ENCODE results near the gene HOXB8. TPM values are rescaled to one million over a fixed set of nuclear protein-coding genes. Genes with fewer than 3 reads are reported as not detected.

The HOXB8 gene
- total RNA-seq, 1 donor from 2014 or later = 0.98 TPM

DNA sequence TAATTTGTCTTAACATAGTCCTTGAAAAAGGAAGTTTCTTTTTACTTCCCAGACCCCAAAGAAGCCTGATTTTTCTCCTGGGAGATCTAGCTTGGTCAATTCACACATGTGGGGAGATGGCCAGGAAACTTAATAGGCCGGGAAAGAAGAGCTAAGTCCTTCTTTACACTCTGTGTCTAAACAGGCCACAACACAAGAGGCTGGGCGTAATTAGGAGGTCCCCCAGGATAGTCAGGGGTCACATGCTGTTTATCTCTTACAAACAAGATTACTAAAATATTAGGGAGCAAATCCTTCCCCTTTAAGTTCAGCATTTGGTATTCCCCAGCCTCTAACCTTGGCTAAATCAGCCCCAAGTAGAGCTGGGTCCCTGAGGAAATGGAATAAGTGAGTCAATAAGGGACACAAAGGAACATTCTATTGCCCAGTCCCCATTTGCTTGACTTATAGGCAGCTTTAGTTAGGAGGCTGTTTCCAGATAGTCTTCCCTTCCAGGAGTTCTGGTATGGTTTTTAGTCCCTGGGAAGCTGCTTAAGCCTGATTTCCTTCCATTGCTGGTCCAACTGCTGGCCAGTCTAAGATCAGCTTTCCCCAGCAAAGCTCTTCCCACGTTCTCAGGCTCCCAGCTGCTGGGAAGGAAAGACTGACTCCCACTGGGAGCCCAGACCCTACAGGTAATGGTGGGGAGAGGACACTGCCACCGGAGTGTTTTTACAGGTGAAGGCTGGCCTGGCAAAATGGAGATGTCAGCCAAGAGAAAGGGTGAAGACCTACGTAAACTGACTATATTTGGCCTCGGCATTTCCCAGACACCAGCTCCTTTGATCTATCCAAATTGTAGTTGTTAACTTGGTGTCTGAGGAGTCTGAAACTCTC, 25.1 kb upstream of the HOXB8 start:
- intact Hi-C loops (cut with DNase I) = no loop called here
- ATAC-seq = no peak

DNA sequence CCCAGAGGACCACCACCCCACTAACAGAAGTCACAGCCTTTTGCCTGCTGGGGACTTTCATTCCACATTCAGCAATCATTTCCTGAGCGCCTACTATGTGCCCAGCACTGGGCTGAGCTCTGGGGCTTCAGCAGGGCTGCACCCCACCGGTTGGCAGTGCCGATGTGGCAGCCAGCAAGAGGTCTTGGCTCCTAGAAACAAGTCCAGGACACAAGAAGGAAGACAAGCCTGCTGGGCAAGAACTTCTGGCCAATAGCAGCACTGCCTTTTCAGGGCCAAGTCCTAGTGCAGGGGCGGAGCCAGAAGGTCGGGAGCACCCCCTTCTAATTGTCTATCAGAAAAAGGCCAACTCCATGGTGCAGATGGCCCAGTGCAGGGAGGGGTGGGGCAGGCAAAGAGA, 24.0 kb upstream of the HOXB8 start:
- ATAC-seq (no peak), DNase-seq (ENCODE audit: low spot score) (no peak)
- intact Hi-C loops (cut with DNase I) = no loop called here

More for the DNA sequence above, 25.1 kb upstream of the HOXB8 start:
- DNase-seq (ENCODE audit: low spot score) = no peak

DNA sequence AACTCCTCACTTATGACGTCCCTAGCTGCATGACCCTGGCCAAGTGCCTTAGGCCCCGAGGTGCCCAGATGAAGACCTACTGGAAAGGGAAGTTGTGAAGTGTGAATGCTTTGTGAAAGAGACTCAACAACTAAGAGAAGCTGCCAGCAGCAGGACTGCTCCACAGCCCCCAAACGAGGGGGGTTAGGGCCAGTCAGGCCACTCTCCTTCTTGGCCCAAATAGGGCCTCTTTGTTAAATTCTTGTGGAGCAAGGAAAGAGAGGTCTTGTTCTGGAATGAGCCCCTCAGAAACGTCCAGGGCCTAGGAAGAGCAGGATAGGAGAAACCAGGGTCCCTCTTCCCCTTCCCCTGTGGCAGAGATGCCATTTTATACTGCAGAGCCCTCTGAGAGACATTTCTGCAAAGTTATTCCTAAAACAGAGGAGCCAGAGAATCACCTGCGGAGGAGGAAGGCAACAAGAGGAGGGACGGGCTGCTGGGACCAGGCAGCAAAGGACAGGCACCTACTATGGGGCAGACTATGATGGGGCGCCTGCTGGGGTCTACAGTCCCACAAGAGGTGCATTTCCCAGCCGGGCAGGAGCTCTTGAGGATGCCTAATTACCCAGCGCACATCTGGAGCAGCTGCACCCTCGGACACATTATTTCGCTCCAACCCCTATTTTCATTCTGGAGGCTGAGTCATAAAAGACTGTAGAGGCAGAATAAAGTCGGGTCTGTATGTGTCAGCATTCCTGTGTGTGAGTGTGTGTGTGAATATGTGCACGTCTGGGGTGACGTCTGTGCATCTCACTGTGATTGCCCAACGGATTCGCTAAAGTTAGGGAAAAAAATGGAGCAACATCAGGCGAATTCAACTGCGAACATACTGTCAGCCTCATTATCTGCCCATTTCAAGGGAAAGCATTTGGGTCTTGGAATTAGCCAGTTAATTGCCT, 22.5 kb upstream of the HOXB8 start:
- DNase-seq (ENCODE audit: low spot score) (no peak), ATAC-seq (no peak)
- intact Hi-C loops (cut with DNase I) = no loop called here

DNA sequence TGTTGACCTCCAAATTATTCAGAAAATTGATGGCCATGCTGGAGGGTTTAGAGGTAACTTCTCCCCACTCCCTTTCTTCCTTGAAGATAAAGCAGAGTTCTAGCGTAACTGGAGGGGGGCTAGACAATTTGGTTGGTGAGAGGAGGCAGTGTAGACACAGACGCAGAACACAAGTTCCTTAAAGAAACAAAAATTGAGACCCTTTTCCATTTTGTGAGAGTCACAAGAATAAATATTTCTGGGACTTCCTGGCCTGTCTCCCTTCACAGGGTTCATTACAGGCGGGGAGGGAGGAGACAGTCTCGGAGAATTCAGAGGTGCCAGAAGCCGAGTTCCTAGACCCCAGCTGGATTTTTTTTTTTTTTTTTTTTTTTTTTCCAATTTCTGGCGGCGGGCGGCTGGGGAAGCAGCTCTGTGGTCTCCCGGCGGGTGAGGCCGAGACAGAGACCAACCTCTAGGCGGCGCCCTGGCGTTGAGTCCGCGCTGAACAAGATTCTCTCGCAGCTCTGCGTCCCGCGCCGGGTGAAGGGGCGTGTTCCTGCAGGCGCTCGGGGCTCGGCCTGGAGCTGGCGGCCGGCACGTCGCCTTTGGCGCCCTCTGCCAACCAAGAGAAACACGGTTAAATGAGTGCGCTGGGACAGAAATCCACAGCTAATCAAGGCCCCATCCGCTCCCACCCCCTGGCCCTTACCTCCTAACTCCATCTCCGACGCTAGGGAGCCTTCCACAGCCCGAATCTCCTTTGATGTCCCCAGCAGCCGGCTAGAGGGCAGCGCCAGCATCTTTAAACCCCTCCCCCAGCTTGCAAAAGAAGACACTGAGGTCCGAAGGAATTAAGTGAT, 21.3 kb upstream of the HOXB8 start:
- ATAC-seq = peak; percentile 60
- intact Hi-C loops (cut with DNase I) = no loop called here
- DNase-seq (ENCODE audit: low spot score) = peak; percentile 82

DNA sequence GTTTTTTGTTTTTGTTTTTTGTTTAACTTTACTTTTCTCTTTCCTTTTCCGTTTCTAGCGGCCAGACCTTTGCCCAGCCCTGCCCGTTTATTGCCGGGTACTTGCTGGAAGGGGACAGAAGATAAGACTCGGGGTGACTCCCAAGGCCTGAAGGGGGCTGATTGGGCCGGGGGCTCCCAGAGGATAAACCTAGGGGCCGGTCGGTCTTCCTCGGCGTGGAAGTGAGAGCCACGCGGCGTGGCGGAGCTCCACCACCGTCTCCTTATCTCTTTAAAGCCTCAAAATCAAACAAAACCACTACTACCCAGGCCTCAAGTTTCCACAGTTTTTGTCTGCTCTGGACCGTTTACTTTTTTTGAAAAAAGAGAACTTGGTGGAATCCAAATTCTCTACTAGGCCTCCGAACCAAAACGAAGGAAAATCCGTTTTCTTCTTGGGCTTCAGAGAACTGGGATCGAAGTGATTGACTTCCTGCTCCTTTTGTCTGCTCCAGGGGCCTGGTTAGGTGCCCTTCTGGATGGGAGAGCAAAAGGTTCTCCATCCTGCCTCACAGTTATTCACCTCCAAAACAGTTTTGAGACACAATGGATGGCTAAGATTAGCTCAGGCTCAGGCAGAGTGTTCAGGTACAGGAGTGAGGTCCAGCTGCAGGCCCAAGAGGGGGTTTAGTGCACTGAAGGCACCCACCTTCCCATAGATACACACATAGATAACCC, 19.6 kb upstream of the HOXB8 start:
- intact Hi-C loops (cut with DNase I) = no loop called here
- DNase-seq (ENCODE audit: low spot score) = peak; percentile 44
- ATAC-seq = no peak

DNA sequence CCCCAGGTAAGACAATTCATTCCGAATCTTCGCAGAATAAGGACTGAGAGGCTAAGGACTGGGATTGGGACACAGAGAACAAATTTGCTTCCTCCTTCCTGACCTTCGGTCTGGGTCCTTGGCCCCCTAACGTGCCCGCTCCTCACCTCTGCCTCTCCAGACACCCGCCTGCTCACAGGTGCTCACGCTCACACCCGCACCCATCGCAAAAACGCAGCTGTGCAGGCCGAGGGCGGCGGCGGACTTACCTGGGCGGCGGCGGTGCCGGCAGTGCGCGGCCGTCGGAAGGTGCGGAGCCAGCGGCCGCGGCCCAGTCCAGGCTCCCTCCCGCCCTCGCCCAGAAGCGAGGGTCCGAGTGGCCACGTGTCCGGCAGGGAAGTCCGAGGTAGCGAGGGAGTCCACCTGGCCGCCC, 18.2 kb upstream of the HOXB8 start:
- ATAC-seq (no peak), DNase-seq (ENCODE audit: low spot score) (peak; percentile 46)
- intact Hi-C loops (cut with DNase I) = no loop called here

DNA sequence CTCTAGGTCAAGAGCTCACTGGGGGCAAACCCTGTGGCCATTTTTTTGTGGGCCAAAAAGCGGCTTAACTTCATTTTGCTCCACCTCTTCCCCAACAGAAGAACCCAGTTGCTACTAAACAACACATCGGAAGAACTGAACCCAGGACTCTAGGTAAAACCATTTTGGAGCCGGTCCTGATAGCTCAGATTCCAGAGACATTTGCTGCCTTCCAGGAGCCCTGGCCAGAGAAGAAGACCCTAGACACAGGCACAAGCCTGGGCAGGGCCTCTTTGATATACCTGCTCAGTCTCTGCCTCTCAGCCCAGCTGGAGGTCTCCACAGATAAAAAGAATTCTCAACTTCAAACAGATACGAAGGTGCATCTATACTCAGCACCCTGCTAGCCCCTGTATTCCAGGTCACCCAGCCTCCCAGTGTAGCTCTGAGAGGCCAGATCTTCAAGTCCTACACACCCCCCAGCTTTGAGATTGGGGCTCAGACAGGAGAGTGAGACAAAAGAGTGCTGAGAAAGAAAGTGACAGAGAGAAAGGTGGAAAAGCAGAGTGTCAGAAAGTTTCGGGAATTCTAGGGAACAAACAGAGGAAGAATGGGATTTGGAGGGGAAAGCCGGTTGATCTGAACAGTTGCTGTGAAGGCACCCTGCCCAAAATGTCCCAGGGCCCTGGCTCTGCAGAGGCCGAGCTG, 17.6 kb upstream of the HOXB8 start:
- intact Hi-C loops (cut with DNase I) = no loop called here

DNA sequence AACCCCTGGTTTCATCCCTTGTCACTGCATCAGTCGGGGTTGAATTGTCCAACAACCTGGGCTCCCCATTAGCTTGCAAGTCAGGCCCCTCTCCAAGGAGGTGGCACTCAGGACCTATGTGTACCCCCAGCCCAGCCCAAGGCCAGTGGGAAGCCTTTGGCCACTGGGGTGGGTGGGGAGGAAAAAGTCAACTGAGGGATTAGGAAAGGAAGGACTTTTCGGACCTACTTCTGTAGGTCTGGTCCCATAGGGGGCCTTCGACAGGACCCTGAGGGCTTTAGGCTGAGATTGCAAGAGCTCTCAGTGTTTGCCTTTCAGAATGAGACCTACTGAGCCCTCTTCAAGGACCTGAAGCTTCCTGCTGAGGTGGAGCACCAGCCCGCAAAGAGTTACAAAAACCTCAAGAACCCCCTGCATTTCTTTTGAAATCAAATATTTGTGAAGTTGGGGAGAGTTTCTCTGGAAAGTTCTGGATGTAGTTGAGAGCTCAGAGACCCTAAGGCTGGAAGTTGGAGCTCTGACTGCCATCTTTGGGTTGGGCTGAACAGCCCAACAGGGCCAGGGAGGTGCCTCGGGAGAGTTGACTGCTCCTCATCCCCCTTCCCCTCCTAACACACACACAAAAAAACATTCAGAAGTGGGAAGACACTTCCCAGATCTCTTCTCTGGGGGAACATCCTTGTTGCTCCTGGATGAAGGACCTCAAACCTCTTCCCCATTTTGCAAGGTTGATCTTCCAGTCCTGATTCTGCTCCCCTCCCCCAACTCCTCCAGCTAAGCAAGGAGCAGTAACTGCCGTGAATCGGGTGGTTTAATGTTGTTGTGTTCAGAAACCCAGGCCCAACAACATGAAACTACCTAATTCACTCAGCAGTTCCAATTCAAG, 16.8 kb upstream of the HOXB8 start:
- peak; percentile 17 for DNase-seq (ENCODE audit: low spot score)
- ATAC-seq = no peak
- intact Hi-C loops (cut with DNase I) = no loop called here

More for the DNA sequence above, 17.6 kb upstream of the HOXB8 start:
- peak; percentile 4 for DNase-seq (ENCODE audit: low spot score)
- no peak for ATAC-seq

DNA sequence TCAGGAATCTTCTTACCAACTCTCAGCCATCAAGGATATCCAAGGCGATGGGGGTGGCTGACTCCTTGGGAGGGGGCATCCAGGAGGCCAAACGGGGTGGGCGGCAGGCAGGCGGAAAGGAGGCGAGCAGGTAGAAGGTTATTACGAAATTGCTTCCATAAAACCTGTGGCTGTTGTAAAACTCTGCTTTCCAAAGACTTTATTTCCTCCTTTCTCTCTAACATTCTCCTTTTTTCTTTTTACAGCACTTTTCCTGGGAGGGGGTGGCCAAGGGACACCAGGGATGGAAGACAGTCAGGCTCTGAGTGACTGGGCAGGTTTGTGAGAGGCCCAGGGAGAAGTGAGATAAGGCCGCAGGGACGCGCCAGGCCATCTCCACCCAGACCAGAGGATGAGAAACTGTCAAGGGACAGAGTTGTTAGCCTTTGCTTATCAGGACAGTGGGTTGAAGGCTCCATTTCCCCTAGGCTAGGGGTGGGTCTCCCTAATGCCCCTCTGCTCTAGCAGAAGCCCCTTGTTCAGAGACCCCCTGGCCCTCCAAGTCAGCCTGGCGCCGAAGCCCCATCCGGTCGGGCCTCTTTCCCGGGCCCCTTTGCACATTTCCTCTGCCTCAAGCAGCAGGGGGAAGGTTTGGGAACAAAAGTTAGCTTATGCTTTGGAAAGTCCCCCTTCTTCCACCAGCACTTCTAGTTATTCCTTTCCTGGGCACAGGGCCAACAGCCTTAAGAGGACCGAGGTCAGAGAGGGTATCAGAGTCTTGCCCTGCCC, 16.0 kb upstream of the HOXB8 start:
- ATAC-seq (no peak), DNase-seq (ENCODE audit: low spot score) (peak; percentile 48)
- intact Hi-C loops (cut with DNase I) = no loop called here

DNA sequence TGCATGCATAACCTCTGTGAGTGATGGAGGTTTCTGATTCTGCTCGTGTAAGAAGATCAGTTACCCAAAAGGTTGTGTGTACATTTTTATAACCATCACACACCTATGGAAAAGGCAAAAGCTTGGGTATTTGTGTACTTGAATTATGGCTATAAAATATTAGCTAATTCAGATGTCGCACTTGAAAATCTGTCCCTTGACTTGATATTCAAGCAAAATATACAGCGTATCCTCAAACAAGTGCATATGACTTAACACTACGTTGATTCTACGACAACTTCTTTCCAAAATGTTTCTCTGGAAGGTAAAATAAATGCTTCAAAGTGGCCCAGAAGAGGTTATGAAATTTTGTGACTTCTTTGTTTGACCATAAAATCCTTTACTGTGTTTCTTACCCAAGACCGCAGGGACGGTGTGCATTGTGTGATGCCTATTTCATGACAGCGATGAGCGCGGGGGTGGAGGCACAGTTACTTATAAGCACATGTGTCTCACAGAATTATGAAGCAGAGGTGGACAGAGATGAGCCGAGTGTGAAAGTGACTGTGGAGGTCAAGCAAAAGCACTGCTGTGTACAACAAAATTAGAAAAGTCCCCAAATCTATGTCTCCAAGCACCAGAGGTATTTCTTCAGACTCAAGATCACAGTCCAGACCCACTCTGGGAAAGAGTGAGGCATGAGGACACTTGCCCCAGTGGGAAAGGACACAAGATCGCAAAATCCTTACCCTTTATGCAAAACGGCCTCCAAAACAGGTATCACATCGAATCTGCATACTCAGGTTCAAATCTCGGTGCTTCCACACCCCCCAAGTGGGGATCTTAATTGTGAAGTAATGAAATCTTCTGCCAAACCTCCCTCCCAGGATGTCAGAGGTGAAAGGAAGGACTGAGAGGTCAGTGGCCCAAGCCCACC, 15.2 kb upstream of the HOXB8 start:
- DNase-seq (ENCODE audit: low spot score) (peak; percentile 19), ATAC-seq (no peak)
- intact Hi-C loops (cut with DNase I) = no loop called here

DNA sequence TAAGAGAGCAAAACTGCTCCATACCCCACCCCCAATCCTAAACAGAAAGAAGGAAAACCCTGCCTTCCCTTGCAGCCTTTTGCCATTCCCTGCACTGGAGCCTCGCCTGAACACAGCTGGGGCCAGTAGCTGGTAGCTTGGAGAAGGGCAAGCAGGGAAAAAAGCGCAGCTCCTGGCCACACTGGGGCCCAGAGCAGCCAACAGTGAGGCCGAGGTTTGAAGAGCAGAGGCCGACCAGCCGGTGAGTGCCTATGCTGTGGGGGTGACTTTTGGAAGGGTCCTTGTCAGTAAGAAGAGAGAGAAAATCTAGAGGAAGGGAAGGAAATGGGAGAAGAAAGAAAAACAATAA, 14.3 kb upstream of the HOXB8 start:
- intact Hi-C loops (cut with DNase I) = no loop called here
- ATAC-seq (no peak), DNase-seq (ENCODE audit: low spot score) (no peak)

DNA sequence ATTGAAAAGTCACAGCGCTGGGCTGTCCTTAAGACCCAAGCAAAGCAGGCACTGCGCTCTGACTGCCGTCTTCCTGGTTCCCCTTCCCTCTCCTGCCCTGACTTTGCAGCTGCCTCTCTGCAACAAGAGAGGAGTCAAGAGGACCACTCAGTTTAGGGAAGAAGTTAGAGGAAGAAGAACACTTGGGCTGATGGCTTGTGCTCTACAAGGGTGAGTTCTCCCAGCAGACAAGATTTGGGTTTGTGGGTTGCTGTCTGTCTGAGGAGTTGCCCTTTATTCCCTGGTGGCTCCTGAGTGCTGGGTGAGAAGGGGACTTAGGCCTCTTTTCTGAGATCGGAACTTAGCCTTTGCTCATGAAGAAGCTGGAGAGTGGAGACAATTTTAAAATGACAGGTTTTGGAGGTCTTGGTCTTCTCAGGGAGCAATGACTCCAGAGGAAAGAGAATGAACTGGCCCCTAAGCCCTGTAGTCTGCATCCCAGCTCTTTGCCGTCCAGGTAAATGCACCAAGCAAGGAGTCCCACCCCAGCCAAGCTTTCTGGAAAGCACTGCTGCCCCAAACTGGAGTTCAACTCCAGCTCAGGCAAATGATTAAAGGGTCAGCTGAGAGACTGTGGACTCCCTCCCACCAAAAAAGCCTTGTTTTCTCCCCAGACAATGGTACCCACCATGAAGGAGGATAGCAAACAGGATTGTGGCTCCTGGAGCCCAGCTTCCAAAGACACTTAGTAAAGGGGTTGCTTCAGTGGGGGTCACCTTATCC, 13.7 kb upstream of the HOXB8 start:
- intact Hi-C loops (cut with DNase I) = no loop called here
- DNase-seq (ENCODE audit: low spot score) (peak; percentile 39), ATAC-seq (peak; percentile 26)

DNA sequence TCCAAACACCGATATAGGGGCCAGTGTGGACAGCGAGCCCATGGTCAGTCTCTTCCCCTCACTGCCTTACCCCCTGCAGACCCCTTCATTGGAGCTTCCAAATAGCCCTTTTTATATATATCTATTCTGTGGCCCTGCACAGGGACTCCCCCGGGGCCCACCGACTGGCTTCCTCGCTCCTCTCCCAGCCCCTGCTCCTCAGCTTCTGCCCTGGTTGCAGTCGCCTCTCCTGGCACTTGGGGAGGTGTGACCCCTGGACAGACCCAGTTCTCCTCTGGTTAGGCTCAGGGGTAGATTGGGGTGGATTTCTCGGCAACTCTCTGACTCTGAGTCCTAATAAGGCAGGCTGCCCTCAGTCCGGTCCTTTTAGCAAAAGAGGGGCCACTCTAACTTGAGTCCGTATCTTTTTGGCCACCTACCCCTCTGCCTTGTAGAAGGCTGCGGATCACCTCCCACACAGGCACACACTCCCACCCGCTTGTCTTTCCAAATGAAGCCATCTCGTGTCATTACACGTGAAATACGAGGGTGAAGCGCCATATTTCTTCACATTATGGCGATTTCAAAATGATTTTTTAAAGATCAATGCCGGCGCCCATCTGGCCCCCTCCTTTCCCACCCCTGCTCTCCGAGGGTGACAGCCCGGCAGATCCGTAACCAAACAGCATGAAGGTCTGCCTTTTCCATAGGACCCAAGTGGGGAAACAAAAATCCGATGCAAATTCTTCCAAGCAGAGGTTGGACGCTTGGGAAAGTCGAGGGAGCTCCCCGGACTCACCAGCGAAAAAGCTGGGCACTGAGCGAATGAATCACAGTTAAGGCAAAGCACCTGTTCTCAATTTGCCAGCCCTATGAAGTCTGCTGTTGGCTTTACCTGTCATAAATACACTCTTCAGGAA, 12.8 kb upstream of the HOXB8 start:
- intact Hi-C loops (cut with DNase I) = no loop called here
- no peak for ATAC-seq
- peak; percentile 14 for DNase-seq (ENCODE audit: low spot score)

DNA sequence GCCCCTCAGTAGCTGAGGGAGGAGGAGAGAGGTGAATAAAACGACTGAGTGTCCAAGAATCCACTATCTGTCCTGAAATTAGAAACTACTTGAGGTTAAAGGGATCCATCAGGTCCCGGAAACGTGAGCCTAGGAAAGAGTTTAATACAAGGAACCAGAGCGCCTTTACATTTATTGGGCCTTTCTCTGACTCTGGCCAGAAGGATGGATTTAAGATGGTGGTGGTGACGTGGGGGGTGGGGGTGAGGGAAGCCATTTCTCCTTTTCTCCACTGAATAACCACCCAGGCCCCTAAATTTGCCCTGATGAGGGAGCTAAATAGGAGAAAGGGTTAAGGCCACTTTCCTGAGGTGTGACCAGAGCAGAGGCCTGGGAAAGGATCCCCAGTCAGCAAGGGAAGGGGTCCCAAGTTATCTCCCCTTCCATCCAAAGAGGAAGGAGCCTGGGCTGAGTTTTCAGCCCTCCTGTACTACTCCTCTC, 12.1 kb upstream of the HOXB8 start:
- intact Hi-C loops (cut with DNase I) = no loop called here
- DNase-seq (ENCODE audit: low spot score) (no peak), ATAC-seq (no peak)
